SJCRH30 (cell line): ENCODE results near the gene BAIAP2L1. TPM values are rescaled to one million over a fixed set of nuclear protein-coding genes. Genes with fewer than 3 reads are reported as not detected.
A peak's percentile ranks its signal among the peaks of the same experiment; 100 is the strongest.

Experiments used
- DNase-seq, 2 experiments: peaks; one replicate each; pipeline ENCODE4 v3.0.0-alpha.2; 2015 to 2020
- H3K27ac ChIP-seq: fragments of 250-450 bp; sonication (Bioruptor Pico); 2 replicates; pipeline ENCODE4 v1.5.1; 2020; ENCODE audit warnings: mild to moderate bottlenecking, moderate library complexity
- H3K27me3 ChIP-seq: fragments of 250-450 bp; sonication (Bioruptor Pico); 2 replicates; pipeline ENCODE4 v1.5.1; 2020; ENCODE audit warnings: mild to moderate bottlenecking, moderate library complexity
- H3K36me3 ChIP-seq: fragments of 250-450 bp; sonication (Bioruptor Pico); 2 replicates; pipeline ENCODE4 v1.5.1; 2020; ENCODE audit warnings: mild to moderate bottlenecking, moderate library complexity
- H3K4me1 ChIP-seq: fragments of 250-450 bp; sonication (Bioruptor Pico); 2 replicates; pipeline ENCODE4 v1.5.1; 2020; ENCODE audit warnings: mild to moderate bottlenecking, moderate library complexity
- H3K4me3 ChIP-seq: fragments of 250-450 bp; sonication (Bioruptor Pico); 2 replicates; pipeline ENCODE4 v1.5.1; 2020; ENCODE audit warnings: mild to moderate bottlenecking, moderate library complexity
- H3K9me3 ChIP-seq: fragments of 250-450 bp; sonication (Bioruptor Pico); replicated peaks from 2 replicates; pipeline ENCODE4 v1.5.1; 2020; ENCODE audit warnings: mild to moderate bottlenecking, moderate library complexity
- total RNA-seq: library from RNA; depleted of rRNA; stranded (reverse); fragments of >200 nt; shearing (Covaris generic); gene quantifications from 2 replicates; pipeline ENCODE4 v1.2.3, GENCODE V29; 2014

Gene BAIAP2L1
- total RNA-seq, 1 experiment from 2014 or later: 21.7 TPM

- H3K36me3 ChIP-seq: peaks cover 22% of the 10 kb centered on the region
- DNase-seq: no peak
- H3K9me3 ChIP-seq: no peaks in the 10 kb centered on the region
- no peaks in the 10 kb centered on the region for H3K4me1 ChIP-seq
- no peak overlapping the region for H3K27ac ChIP-seq
- H3K27me3 ChIP-seq: no peaks in the 10 kb centered on the region
- no peak overlapping the region for H3K4me3 ChIP-seq
Measured at GRCh38 chr7:98305951-98306535, 94.8 kb downstream of the BAIAP2L1 start.

GRCh38 chr7:98303906-98304305, 97.0 kb downstream of the BAIAP2L1 start:
- Histone ChIP-seq H3K4me3 (no peak overlapping the region), H3K27me3 (no peaks in the 10 kb centered on the region), H3K36me3 (peaks cover 11% of the 10 kb centered on the region), H3K4me1 (no peaks in the 10 kb centered on the region), H3K9me3 (no peaks in the 10 kb centered on the region), H3K27ac (no peak overlapping the region)
- DNase-seq: no peak

GRCh38 chr7:98303176-98303865, 97.6 kb downstream of the BAIAP2L1 start:
- no peak for DNase-seq
- Histone ChIP-seq H3K27ac (no peak overlapping the region), H3K9me3 (no peaks in the 10 kb centered on the region), H3K4me1 (no peaks in the 10 kb centered on the region), H3K36me3 (peaks cover 11% of the 10 kb centered on the region), H3K4me3 (no peak overlapping the region), H3K27me3 (no peaks in the 10 kb centered on the region)

GRCh38 chr7:98301693-98302470, 99.0 kb downstream of the BAIAP2L1 start:
- Histone ChIP-seq H3K36me3 (peaks cover 5% of the 10 kb centered on the region; the same call in 1 of the 2 replicates), H3K27me3 (no peaks in the 10 kb centered on the region), H3K4me1 (no peaks in the 10 kb centered on the region), H3K27ac (no peak overlapping the region), H3K4me3 (no peak overlapping the region), H3K9me3 (no peaks in the 10 kb centered on the region)
- no peak for DNase-seq

GRCh38 chr7:98300595-98301372, 100.1 kb downstream of the BAIAP2L1 start:
- no peaks in the 10 kb centered on the region for H3K9me3 ChIP-seq
- no peak for DNase-seq
- H3K4me3 ChIP-seq: no peak overlapping the region
- H3K27me3 ChIP-seq: no peaks in the 10 kb centered on the region
- H3K4me1 ChIP-seq: no peaks in the 10 kb centered on the region
- no peak overlapping the region for H3K27ac ChIP-seq
- peaks cover 4% of the 10 kb centered on the region; the same call in 1 of the 2 replicates for H3K36me3 ChIP-seq

- H3K9me3 ChIP-seq: no peaks in the 10 kb centered on the region
- peaks cover 12% of the 10 kb centered on the region for H3K36me3 ChIP-seq
- H3K4me1 ChIP-seq: no peaks in the 10 kb centered on the region
- H3K27ac ChIP-seq: no peak overlapping the region
- no peak overlapping the region for H3K4me3 ChIP-seq
- no peak for DNase-seq
- no peaks in the 10 kb centered on the region for H3K27me3 ChIP-seq
Measured at GRCh38 chr7:98297626-98298286, 103.1 kb downstream of the BAIAP2L1 start.

GRCh38 chr7:98296833-98297232, 104.1 kb downstream of the BAIAP2L1 start:
- no peak overlapping the region for H3K27ac ChIP-seq
- no peaks in the 10 kb centered on the region for H3K27me3 ChIP-seq
- no peaks in the 10 kb centered on the region for H3K4me1 ChIP-seq
- no peaks in the 10 kb centered on the region for H3K9me3 ChIP-seq
- H3K36me3 ChIP-seq: peaks cover 17% of the 10 kb centered on the region
- H3K4me3 ChIP-seq: no peak overlapping the region
- DNase-seq: no peak

GRCh38 chr7:98295467-98296192, 105.3 kb downstream of the BAIAP2L1 start:
- Histone ChIP-seq H3K4me3 (no peak overlapping the region), H3K9me3 (no peaks in the 10 kb centered on the region), H3K36me3 (peaks cover 22% of the 10 kb centered on the region), H3K4me1 (no peaks in the 10 kb centered on the region), H3K27me3 (no peaks in the 10 kb centered on the region), H3K27ac (no peak overlapping the region)
- no peak for DNase-seq

- Histone ChIP-seq H3K4me1 (no peaks in the 10 kb centered on the region), H3K27me3 (no peaks in the 10 kb centered on the region), H3K27ac (no peak overlapping the region), H3K36me3 (peaks cover 22% of the 10 kb centered on the region), H3K9me3 (no peaks in the 10 kb centered on the region), H3K4me3 (no peak overlapping the region)
- peak; percentile 72 to 82 for DNase-seq
Measured at GRCh38 chr7:98294798-98295382, 106.0 kb downstream of the BAIAP2L1 start.

GRCh38 chr7:98294326-98294725, 106.6 kb downstream of the BAIAP2L1 start:
- Histone ChIP-seq H3K36me3 (peaks cover 22% of the 10 kb centered on the region), H3K27me3 (no peaks in the 10 kb centered on the region)
- no peak for DNase-seq

GRCh38 chr7:98293746-98294145, 107.1 kb downstream of the BAIAP2L1 start:
- H3K9me3 ChIP-seq: no peaks in the 10 kb centered on the region
- peaks cover 22% of the 10 kb centered on the region for H3K36me3 ChIP-seq
- DNase-seq: no peak
- no peak overlapping the region for H3K4me3 ChIP-seq
- no peaks in the 10 kb centered on the region for H3K4me1 ChIP-seq
- no peaks in the 10 kb centered on the region for H3K27me3 ChIP-seq
- no peak overlapping the region for H3K27ac ChIP-seq

More at GRCh38 chr7:98294326-98294725, 106.6 kb downstream of the BAIAP2L1 start:
- Histone ChIP-seq H3K9me3 (no peaks in the 10 kb centered on the region), H3K4me1 (no peaks in the 10 kb centered on the region), H3K4me3 (no peak overlapping the region), H3K27ac (no peak overlapping the region)

GRCh38 chr7:98293265-98293664, 107.6 kb downstream of the BAIAP2L1 start:
- no peak for DNase-seq
- Histone ChIP-seq H3K4me3 (no peak overlapping the region), H3K27me3 (no peaks in the 10 kb centered on the region), H3K36me3 (peaks cover 22% of the 10 kb centered on the region), H3K4me1 (no peaks in the 10 kb centered on the region), H3K27ac (no peak overlapping the region), H3K9me3 (no peaks in the 10 kb centered on the region)

- Histone ChIP-seq H3K27me3 (no peaks in the 10 kb centered on the region), H3K36me3 (peaks cover 27% of the 10 kb centered on the region), H3K9me3 (no peaks in the 10 kb centered on the region), H3K27ac (no peak overlapping the region), H3K4me1 (no peaks in the 10 kb centered on the region), H3K4me3 (no peak overlapping the region)
- no peak for DNase-seq
Measured at GRCh38 chr7:98291717-98292116, 109.2 kb downstream of the BAIAP2L1 start.
